Astrocyte (in vitro differentiated cells and primary cell): Measurements from ENCODE around the gene ARRB1.

Experiments
- CTCF ChIP-seq: IDR thresholded peaks from 2 replicates; pipeline ENCODE4 v1.5.1; 2011; ENCODE audit warnings: low read depth, mild to moderate bottlenecking, inconsistent platforms, low read length, moderate library complexity; ENCODE audit not compliant: insufficient read depth
- EZH2 ChIP-seq: IDR thresholded peaks from 2 replicates; pipeline ENCODE4 v1.6.1; 2012; ENCODE audit warnings: mild to moderate bottlenecking, low read length, inconsistent platforms; ENCODE audit not compliant: insufficient read depth

- TF ChIP-seq CTCF: no peak
- no peak for TF ChIP-seq EZH2
Measured at GRCh38 chr11:75320643-75321042, 30.8 kb downstream of the ARRB1 start.
